GM12872 (cell line): Measurements from ENCODE around the gene RBM17.

Experiments
- CTCF ChIP-seq: IDR thresholded peaks from 3 replicates; pipeline ENCODE4 v1.5.1; 2011; ENCODE audit warnings: low read depth, mild to moderate bottlenecking, low read length, moderate library complexity; ENCODE audit not compliant: insufficient read depth

The RBM17 gene

GRCh38 chr10:6053816-6054631 is 34.8 kb upstream of the RBM17 start:
- TF ChIP-seq CTCF, result no peak

- no peak for TF ChIP-seq CTCF
Observed at GRCh38 chr10:6054884-6055283, 34.0 kb upstream of the RBM17 start.

GRCh38 chr10:6055929-6056328 is 32.9 kb upstream of the RBM17 start:
- no peak for TF ChIP-seq CTCF

GRCh38 chr10:6056411-6057135 is 32.3 kb upstream of the RBM17 start:
- no peak for TF ChIP-seq CTCF

DNA sequence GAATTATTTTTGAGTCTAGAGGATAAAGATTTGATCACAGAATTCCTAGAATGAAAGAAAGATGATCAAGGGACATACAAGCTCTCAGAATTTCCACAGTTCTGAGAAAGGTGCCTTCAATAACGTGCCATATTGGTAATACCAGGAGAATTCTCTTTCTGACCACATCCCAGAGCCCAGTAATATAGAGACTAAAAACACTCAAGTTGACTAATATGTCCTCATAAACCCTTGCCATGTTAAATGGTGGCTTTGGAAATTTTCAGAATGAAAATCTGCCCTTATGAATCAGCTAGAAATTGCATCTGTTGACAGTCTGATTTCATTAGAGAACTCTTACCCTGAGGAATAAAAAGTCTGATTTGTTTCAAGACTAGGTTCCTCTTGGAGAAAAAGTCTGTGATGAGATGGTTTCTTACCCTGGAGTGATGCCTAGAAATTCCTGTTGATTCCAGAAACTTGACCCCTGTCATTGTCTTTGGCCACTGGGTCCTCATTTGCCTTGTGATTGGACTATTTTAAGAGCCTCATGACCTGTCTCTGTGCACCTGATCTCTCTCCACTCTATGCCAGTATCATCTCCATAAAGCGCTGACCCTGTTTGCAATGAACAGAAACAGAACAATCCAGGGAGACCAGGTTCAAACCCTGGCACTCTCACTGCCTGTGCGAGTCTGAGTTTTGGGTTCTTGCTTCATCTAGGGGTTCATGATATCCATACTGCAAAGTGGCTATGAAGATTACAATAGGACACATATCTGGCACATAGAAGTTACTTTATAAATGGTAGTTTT is 30.0 kb upstream of the RBM17 start:
- no peak for TF ChIP-seq CTCF

DNA sequence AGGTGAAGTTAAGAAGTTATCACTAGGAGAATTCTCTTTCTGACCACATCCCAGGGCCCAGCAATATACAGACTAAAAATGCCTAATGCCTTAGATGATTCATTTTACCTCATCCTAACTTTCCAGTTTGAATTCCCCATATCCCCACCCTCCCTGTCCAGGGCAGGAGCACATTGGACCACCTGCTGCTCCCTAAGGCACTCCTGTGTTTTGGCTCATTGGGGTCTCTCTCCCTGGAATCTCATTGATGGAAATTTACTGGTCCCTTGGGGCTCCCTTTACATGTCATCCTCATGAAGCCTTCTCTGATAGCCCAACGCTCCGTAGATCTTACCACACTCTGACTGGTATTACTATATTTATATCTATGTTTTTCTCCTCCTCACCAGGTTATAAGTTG is 29.3 kb upstream of the RBM17 start:
- no peak for TF ChIP-seq CTCF

- no peak for TF ChIP-seq CTCF
Observed at GRCh38 chr10:6061056-6061455, 27.8 kb upstream of the RBM17 start.
